ENCODE results near the gene TGFA.
"Not testable (repeated sequence)": the region's sequence is repeated elsewhere in the genome, so short reads cannot be mapped to it uniquely, and the experiment has no call there.

Gene TGFA

DNA sequence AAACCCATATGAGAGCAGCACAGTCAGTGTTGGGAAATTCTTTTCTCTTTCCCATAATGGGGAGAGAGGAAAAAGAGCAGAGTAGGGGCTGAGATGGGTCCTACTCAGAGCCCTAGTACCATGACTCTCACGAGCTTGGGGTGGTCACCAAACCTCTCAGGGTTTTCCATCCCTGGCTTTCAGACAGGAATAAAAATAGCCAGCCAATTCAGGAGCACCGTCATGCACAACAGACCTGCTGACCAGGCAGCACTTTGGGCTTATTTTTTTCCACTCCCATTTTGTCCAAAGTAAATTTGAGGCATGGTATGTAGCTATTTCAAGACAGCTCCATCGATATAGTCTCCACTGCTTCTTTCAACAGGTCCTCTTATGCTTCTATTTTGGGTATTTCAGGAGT, 86.4 kb downstream of the TGFA start:
- Histone ChIP-seq H3K79me2 (ENCODE audit: control insufficient read depth, low read length) (no peaks in the 10 kb centered on the region), H3K9me2 (replicated peaks; ENCODE audit: control insufficient read depth, low read length) (no peaks in the 10 kb centered on the region), H3F3A (ENCODE audit: control insufficient read depth, insufficient read depth) (no peaks in the 10 kb centered on the region), H3K9me3 (ENCODE audit: control insufficient read depth, insufficient read depth, low read length) (no peaks in the 10 kb centered on the region), H3K27me3 (ENCODE audit: control insufficient read depth, low read length) (peaks cover 11% of the 10 kb centered on the region), H3K27ac (ENCODE audit: low read depth, low read length) (no peak overlapping the region), H4K20me1 (ENCODE audit: control insufficient read depth, insufficient read depth, low read depth, low read length) (no peaks in the 10 kb centered on the region), H3K4me1 (ENCODE audit: control insufficient read depth, low read length) (no peaks in the 10 kb centered on the region), H3K36me3 (ENCODE audit: control insufficient read depth, low read length) (no peaks in the 10 kb centered on the region), H3K4me2 (ENCODE audit: low read length) (no peak overlapping the region), H3K4me3 (ENCODE audit: low read length) (no peak overlapping the region)
- TF ChIP-seq, protein P1, sequence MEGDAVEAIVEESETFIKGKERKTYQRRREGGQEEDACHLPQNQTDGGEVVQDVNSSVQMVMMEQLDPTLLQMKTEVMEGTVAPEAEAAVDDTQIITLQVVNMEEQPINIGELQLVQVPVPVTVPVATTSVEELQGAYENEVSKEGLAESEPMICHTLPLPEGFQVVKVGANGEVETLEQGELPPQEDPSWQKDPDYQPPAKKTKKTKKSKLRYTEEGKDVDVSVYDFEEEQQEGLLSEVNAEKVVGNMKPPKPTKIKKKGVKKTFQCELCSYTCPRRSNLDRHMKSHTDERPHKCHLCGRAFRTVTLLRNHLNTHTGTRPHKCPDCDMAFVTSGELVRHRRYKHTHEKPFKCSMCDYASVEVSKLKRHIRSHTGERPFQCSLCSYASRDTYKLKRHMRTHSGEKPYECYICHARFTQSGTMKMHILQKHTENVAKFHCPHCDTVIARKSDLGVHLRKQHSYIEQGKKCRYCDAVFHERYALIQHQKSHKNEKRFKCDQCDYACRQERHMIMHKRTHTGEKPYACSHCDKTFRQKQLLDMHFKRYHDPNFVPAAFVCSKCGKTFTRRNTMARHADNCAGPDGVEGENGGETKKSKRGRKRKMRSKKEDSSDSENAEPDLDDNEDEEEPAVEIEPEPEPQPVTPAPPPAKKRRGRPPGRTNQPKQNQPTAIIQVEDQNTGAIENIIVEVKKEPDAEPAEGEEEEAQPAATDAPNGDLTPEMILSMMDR (IDR thresholded peaks at IDR 0.05; ENCODE audit: low read depth, low read length, poor library complexity, severe bottlenecking): no peak
- no peak for TF ChIP-seq EZH2phosphoT487 (IDR thresholded peaks at IDR 0.05; ENCODE audit: borderline replicate concordance, low read length)

DNA sequence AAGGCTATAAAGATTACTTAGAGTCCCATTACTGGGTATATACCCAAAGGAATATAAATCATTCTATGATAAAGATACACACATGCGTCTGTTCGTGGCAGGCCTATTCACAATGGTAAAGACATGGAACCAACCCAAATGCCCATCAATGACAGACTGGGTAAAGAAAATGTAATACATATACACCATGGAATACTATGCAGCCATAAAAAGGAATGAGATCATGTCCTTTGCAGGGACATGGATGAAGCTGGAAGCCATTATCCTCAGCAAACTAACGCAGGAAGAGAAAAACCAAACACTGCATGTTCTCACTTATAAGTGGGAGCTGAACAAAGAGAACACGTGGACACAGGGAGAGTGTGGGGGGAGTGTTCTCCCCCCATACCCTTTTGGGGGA, 87.0 kb downstream of the TGFA start:
- H3K9me2 ChIP-seq (replicated peaks; ENCODE audit: control insufficient read depth, low read length); H3K4me2 ChIP-seq (ENCODE audit: low read length); H3K9me3 ChIP-seq (ENCODE audit: control insufficient read depth, insufficient read depth, low read length); H3K36me3 ChIP-seq (ENCODE audit: control insufficient read depth, low read length); H3K4me1 ChIP-seq (ENCODE audit: control insufficient read depth, low read length); H3K79me2 ChIP-seq (ENCODE audit: control insufficient read depth, low read length); H3K4me3 ChIP-seq (ENCODE audit: low read length); H4K20me1 ChIP-seq (ENCODE audit: control insufficient read depth, insufficient read depth, low read depth, low read length); H3F3A ChIP-seq (ENCODE audit: control insufficient read depth, insufficient read depth); H3K27ac ChIP-seq (ENCODE audit: low read depth, low read length): not testable (repeated sequence)
- peaks cover 13% of the 10 kb centered on the region for H3K27me3 ChIP-seq (ENCODE audit: control insufficient read depth, low read length)

DNA sequence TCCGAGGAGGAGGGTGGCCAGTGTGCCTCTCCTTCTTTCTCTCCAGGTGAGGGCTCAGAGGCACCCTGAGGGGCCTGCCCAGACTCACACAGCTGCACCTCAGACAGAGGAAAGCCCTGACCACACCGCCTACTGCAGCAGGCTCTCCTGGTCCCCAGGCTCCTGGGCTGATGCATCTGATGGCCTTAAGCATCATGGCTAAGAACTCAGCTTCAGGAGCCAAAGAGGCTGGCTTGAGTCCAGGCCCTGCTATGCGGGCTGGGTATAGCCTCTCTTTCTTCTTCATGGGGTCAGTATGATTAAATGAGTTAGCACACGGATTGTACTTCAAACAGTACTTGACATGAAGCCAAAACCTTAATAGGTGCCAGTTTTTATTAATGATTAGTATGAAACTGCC, 89.6 kb downstream of the TGFA start:
- H3K79me2 ChIP-seq (ENCODE audit: control insufficient read depth, low read length): no peaks in the 10 kb centered on the region
- peaks cover 6% of the 10 kb centered on the region; the same call in 1 of the 2 replicates for H3K27me3 ChIP-seq (ENCODE audit: control insufficient read depth, low read length)
- no peak overlapping the region for H3K4me3 ChIP-seq (ENCODE audit: low read length)
- no peaks in the 10 kb centered on the region for H3K9me3 ChIP-seq (ENCODE audit: control insufficient read depth, insufficient read depth, low read length)
- TF ChIP-seq, protein P1 (IDR thresholded peaks at IDR 0.05; ENCODE audit: low read depth, low read length, poor library complexity, severe bottlenecking): no peak
- no peak for TF ChIP-seq EZH2phosphoT487 (IDR thresholded peaks at IDR 0.05; ENCODE audit: borderline replicate concordance, low read length)
- no peaks in the 10 kb centered on the region for H4K20me1 ChIP-seq (ENCODE audit: control insufficient read depth, insufficient read depth, low read depth, low read length)
- H3K36me3 ChIP-seq (ENCODE audit: control insufficient read depth, low read length): no peaks in the 10 kb centered on the region
- no peak overlapping the region for H3K4me2 ChIP-seq (ENCODE audit: low read length)
- no peaks in the 10 kb centered on the region for H3K9me2 ChIP-seq (replicated peaks; ENCODE audit: control insufficient read depth, low read length)
- H3F3A ChIP-seq (ENCODE audit: control insufficient read depth, insufficient read depth): no peaks in the 10 kb centered on the region
- no peaks in the 10 kb centered on the region for H3K4me1 ChIP-seq (ENCODE audit: control insufficient read depth, low read length)
- no peak overlapping the region for H3K27ac ChIP-seq (ENCODE audit: low read depth, low read length)

DNA sequence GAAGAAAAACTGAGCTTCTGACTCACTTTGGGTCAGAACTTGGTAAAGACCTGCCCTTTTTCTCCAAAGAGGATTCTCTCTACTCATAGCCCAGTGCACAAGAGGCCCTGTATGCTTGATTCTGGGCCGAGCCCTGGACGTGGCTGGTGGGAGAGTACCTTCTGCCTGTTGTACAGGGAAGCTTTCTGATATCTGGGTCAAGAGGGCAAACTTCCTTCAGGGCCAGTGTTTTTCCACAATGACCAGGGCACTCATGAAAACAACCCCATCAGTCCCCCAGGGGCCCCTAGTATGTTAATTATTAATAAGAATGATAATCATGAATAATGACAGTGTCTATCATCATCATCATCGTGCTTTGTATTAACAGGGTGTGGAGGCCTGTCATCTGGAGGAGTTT, 90.0 kb downstream of the TGFA start:
- Histone ChIP-seq H3K4me3 (ENCODE audit: low read length) (no peak overlapping the region), H3K4me1 (ENCODE audit: control insufficient read depth, low read length) (no peaks in the 10 kb centered on the region), H3K4me2 (ENCODE audit: low read length) (no peak overlapping the region), H3K36me3 (ENCODE audit: control insufficient read depth, low read length) (no peaks in the 10 kb centered on the region), H3K27ac (ENCODE audit: low read depth, low read length) (no peak overlapping the region), H4K20me1 (ENCODE audit: control insufficient read depth, insufficient read depth, low read depth, low read length) (no peaks in the 10 kb centered on the region), H3K79me2 (ENCODE audit: control insufficient read depth, low read length) (no peaks in the 10 kb centered on the region), H3K9me3 (ENCODE audit: control insufficient read depth, insufficient read depth, low read length) (no peaks in the 10 kb centered on the region), H3K9me2 (replicated peaks; ENCODE audit: control insufficient read depth, low read length) (no peaks in the 10 kb centered on the region), H3F3A (ENCODE audit: control insufficient read depth, insufficient read depth) (no peaks in the 10 kb centered on the region), H3K27me3 (ENCODE audit: control insufficient read depth, low read length) (peaks cover 6% of the 10 kb centered on the region; the same call in 1 of the 2 replicates)
- TF ChIP-seq, protein P1 (IDR thresholded peaks at IDR 0.05; ENCODE audit: low read depth, low read length, poor library complexity, severe bottlenecking): no peak
- TF ChIP-seq EZH2phosphoT487 (IDR thresholded peaks at IDR 0.05; ENCODE audit: borderline replicate concordance, low read length): no peak
